GM10266 (cell line): ENCODE data around the gene ZNF474.

ENCODE experiments used
- DNase-seq: peaks from one replicate; pipeline ENCODE4 v3.0.0; 2012; ENCODE audit errors: extremely low spot score
- CTCF ChIP-seq: IDR thresholded peaks from 2 replicates; pipeline ENCODE4 v1.5.1; 2012; ENCODE audit warnings: mild to moderate bottlenecking, low read depth; ENCODE audit not compliant: control insufficient read depth, insufficient read depth; ENCODE audit errors: missing control alignments

ZNF474 gene

GRCh38 chr5:122142480-122143164, 13.3 kb downstream of the ZNF474 start:
- DNase-seq: no peak
- TF ChIP-seq CTCF: no peak

- TF ChIP-seq CTCF: no peak
- DNase-seq: no peak
These were observed 14.9 kb downstream of the ZNF474 start for GRCh38 chr5:122144236-122144635.

DNA sequence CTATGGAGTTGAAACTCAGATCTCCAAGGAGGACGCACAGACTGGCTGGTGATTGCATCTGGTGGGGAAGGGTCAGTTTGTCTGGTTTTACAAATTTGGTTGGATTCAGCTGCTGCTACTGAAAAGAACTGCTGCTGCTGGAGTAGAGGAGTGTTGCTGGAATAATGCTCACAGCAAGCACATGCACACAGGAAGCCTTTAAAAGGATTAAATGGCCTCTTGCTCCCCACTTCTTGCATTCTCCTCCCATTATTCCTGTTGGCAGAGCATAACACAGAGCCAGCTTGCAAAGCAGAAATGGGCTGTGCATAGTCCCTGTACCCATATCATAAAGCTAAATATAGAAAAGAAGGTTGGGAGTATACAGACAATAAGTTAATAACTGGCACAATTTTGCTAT, 16.6 kb downstream of the ZNF474 start:
- DNase-seq: no peak
- TF ChIP-seq CTCF: no peak

- TF ChIP-seq CTCF: no peak
- DNase-seq: no peak
These were observed 20.2 kb downstream of the ZNF474 start for GRCh38 chr5:122149321-122150090.

- DNase-seq: no peak
- no peak for TF ChIP-seq CTCF
These were observed 20.9 kb downstream of the ZNF474 start for GRCh38 chr5:122150215-122150614.

DNA sequence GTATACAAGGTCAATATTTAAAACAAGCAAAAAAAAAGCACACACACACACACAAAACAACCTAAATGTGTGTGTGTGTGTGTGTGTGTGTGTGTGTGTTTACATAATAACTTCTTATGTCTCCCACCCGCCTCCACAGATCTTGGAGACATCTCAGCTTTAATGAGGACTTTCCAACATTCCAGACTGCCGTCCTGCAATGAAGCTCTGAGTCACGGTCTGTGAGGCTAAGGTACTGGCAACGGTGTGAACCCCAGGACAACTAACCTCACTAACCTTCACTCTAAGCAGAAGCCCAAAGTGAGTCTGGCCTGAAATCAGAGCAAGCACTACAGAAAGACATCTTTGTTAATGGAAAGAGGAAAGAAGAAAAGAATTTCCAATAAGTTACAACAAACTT, 22.3 kb downstream of the ZNF474 start:
- no peak for DNase-seq
- no peak for TF ChIP-seq CTCF

DNA sequence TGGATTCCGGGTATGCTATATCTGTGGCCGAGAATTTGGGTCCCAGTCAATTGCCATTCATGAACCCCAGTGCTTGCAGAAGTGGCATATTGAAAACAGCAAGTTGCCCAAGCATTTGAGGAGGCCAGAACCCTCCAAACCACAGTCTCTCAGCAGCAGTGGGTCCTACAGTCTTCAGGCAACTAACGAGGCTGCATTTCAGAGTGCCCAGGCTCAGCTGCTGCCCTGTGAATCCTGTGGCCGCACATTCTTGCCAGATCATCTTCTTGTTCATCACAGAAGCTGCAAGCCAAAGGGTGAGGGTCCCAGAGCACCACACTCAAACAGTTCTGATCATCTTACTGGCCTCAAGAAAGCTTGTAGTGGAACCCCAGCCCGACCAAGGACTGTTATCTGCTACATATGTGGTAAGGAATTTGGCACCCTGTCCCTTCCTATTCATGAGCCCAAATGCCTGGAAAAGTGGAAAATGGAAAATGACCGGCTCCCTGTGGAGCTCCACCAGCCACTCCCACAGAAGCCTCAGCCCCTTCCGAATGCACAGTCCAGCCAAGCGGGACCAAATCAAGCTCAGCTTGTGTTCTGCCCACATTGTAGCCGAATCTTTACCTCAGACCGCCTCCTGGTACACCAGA, 23.0 kb downstream of the ZNF474 start:
- DNase-seq: no peak

More for the DNA sequence above, 23.0 kb downstream of the ZNF474 start:
- no peak for TF ChIP-seq CTCF
